H1 (cell line): ENCODE results near the gene IGSF5. TPM values are rescaled to one million over a fixed set of nuclear protein-coding genes. Genes with fewer than 3 reads are reported as not detected.

Source experiments
- CTCF ChIA-PET: fragments of 300-600 bp; sonication (Branson Sonifier 250); formaldehyde crosslinking; loops from one replicate; lab custom pipeline; 2021; ENCODE audit not compliant: partially characterized antibody; lab: Charles Lee
- POLR2A ChIA-PET: fragments of 300-600 bp; sonication (Branson Sonifier 250); formaldehyde crosslinking; loops from one replicate; lab custom pipeline; 2021; ENCODE audit warnings: inconsistent platforms; ENCODE audit not compliant: partially characterized antibody; lab: Charles Lee
- DNase-seq, 2 experiments: peaks; one replicate each; pipeline versions ENCODE4 v3.0.0 to v3.0.0-alpha.2; 2010 to 2022; ENCODE audit warnings: low spot score in 2 of 2, low read depth in 1 of 2, mixed read lengths in 1 of 2
- FAIRE-seq: peaks from 2 replicates; lab custom pipeline; 2011; peaks lifted over from hg19 to GRCh38; lab: Jason Lieb, UNC
- H2AFZ ChIP-seq: 2 replicates; pipeline ENCODE4 v1.8.1; 2012; ENCODE audit warnings: low read length, inconsistent platforms
- H2AK5ac ChIP-seq: 2 replicates; pipeline ENCODE4 v1.6.1; 2013; ENCODE audit warnings: low read depth, low read length
- H2BK120ac ChIP-seq: replicated peaks from 2 replicates; pipeline ENCODE3; 2013; ENCODE audit warnings: low read depth, low read length, inconsistent platforms
- H2BK12ac ChIP-seq: 2 replicates; pipeline ENCODE4 v1.6.1; 2013; ENCODE audit warnings: low read depth, low read length
- H2BK15ac ChIP-seq: 2 replicates; pipeline ENCODE4 v1.6.1; 2013; ENCODE audit warnings: low read length
- H2BK20ac ChIP-seq: 2 replicates; pipeline ENCODE4 v1.6.1; 2013; ENCODE audit warnings: low read length
- H2BK5ac ChIP-seq: 2 replicates; pipeline ENCODE4 v1.6.1; 2013; ENCODE audit warnings: low read depth, low read length
- H3K14ac ChIP-seq: 2 replicates; pipeline ENCODE4 v1.6.1; 2013; ENCODE audit warnings: inconsistent platforms; ENCODE audit not compliant: insufficient read length
- H3K18ac ChIP-seq: 2 replicates; pipeline ENCODE4 v1.6.1; 2013; ENCODE audit warnings: low read length; ENCODE audit errors: extremely low read depth
- H3K23ac ChIP-seq: 2 replicates; pipeline ENCODE4 v1.6.1; 2013; ENCODE audit warnings: inconsistent platforms; ENCODE audit not compliant: insufficient read length
- H3K23me2 ChIP-seq: 2 replicates; pipeline ENCODE4 v1.6.1; 2013; ENCODE audit warnings: low read depth, low read length
- H3K27ac ChIP-seq: 2 replicates; pipeline ENCODE4 v1.6.1; 2011; ENCODE audit warnings: low read depth, low read length, inconsistent platforms
- H3K27me3 ChIP-seq, 4 experiments: replicated peaks in 1 of 4; 1 replicate in 1 of 4; 2 replicates in 3 of 4; pipeline versions ENCODE4 v1.6.1 to v1.8.1; 2011 to 2013; ENCODE audit warnings: low read length in 3 of 4, mild to moderate bottlenecking in 3 of 4, inconsistent platforms in 2 of 4, mixed read lengths in 2 of 4, moderate library complexity in 1 of 4; ENCODE audit not compliant: control insufficient read depth in 3 of 4, insufficient read depth in 3 of 4; ENCODE audit errors: extremely low read depth in 1 of 4
- H3K36me3 ChIP-seq, 4 experiments: 2 replicates each; pipeline versions ENCODE4 v1.6.1 to v1.8.1; 2011 to 2013; ENCODE audit warnings: mild to moderate bottlenecking in 4 of 4, low read length in 3 of 4, moderate library complexity in 2 of 4, control low read depth in 1 of 4, inconsistent platforms in 1 of 4; ENCODE audit not compliant: insufficient read depth in 4 of 4, control insufficient read depth in 2 of 4
- H3K4ac ChIP-seq: replicated peaks from 2 replicates; pipeline ENCODE3; 2013; ENCODE audit warnings: low read length, low read depth, mixed read lengths, inconsistent platforms; ENCODE audit not compliant: insufficient read length
- H3K4me1 ChIP-seq, 4 experiments: replicated peaks in 1 of 4; 1 replicate in 1 of 4; 2 replicates in 3 of 4; pipeline versions ENCODE4 v1.6.1 to v1.8.1; 2011 to 2013; ENCODE audit warnings: low read length in 3 of 4, inconsistent platforms in 2 of 4, mixed read lengths in 1 of 4; ENCODE audit not compliant: insufficient read depth in 4 of 4, control insufficient read depth in 3 of 4
- H3K4me2 ChIP-seq, 2 experiments: 2 replicates each; pipeline versions ENCODE4 v1.6.1 to v1.8.1; 2011 to 2013; ENCODE audit warnings: low read depth in 2 of 2, low read length in 2 of 2, control low read depth in 1 of 2, inconsistent platforms in 1 of 2, mild to moderate bottlenecking in 1 of 2; ENCODE audit not compliant: insufficient read depth in 1 of 2
- H3K4me3 ChIP-seq, 4 experiments: fragments of 200-600, 300-600 bp in 1 of 4; sonication (generic), shearing (Covaris generic), sonication (Bioruptor Twin) in 1 of 4; 2 replicates each; pipeline versions ENCODE4 v1.5.1 to v1.8.1; 2011 to 2016; ENCODE audit warnings: low read length in 4 of 4, low read depth in 3 of 4, control low read depth in 2 of 4, inconsistent platforms in 2 of 4, mild to moderate bottlenecking in 2 of 4, mixed read lengths in 1 of 4, moderate library complexity in 1 of 4; ENCODE audit not compliant: insufficient read depth in 2 of 4; ENCODE audit errors: extremely low read depth in 1 of 4
- H3K56ac ChIP-seq: replicated peaks from 2 replicates; pipeline ENCODE3; 2013; ENCODE audit warnings: low read depth, mild to moderate bottlenecking, mixed read lengths, low read length, inconsistent platforms; ENCODE audit not compliant: insufficient read length
- H3K79me1 ChIP-seq: 2 replicates; pipeline ENCODE4 v1.6.1; 2013; ENCODE audit warnings: low read depth, low read length, control low read depth
- H3K79me2 ChIP-seq, 2 experiments: 2 replicates each; pipeline versions ENCODE4 v1.6.1 to v1.8.1; 2012 to 2013; ENCODE audit warnings: low read length in 2 of 2, mild to moderate bottlenecking in 2 of 2, inconsistent platforms in 1 of 2; ENCODE audit not compliant: insufficient read depth in 2 of 2, control insufficient read depth in 1 of 2
- H3K9ac ChIP-seq, 4 experiments: replicated peaks in 1 of 4; 1 replicate in 1 of 4; 2 replicates in 3 of 4; pipeline versions ENCODE4 v1.6.1 to v1.8.1; 2011 to 2013; ENCODE audit warnings: low read depth in 3 of 4, low read length in 3 of 4, control low read depth in 2 of 4, mild to moderate bottlenecking in 2 of 4, moderate library complexity in 2 of 4, inconsistent platforms in 1 of 4; ENCODE audit errors: extremely low read depth in 1 of 4
- H3K9me3 ChIP-seq, 2 experiments: 2 replicates each; pipeline versions ENCODE4 v1.6.1 to v1.8.1; 2012 to 2013; ENCODE audit warnings: mild to moderate bottlenecking in 2 of 2, moderate library complexity in 2 of 2, control low read depth in 1 of 2, inconsistent platforms in 1 of 2, low read depth in 1 of 2, low read length in 1 of 2, mixed read lengths in 1 of 2; ENCODE audit not compliant: insufficient read depth in 2 of 2
- H4K20me1 ChIP-seq, 2 experiments: replicated peaks in 1 of 2; 2 replicates each; pipeline versions ENCODE3 to v1.8.1; 2011 to 2013; ENCODE audit warnings: inconsistent platforms in 2 of 2, low read length in 2 of 2, mild to moderate bottlenecking in 1 of 2; ENCODE audit not compliant: insufficient read depth in 2 of 2, control insufficient read depth in 1 of 2
- H4K5ac ChIP-seq: 2 replicates; pipeline ENCODE4 v1.6.1; 2013; ENCODE audit warnings: low read length, low read depth, mixed read lengths, inconsistent platforms; ENCODE audit not compliant: insufficient read length
- H4K8ac ChIP-seq: 2 replicates; pipeline ENCODE4 v1.8.0; 2013; ENCODE audit warnings: mild to moderate bottlenecking, moderate library complexity, low read length, inconsistent platforms; ENCODE audit not compliant: insufficient read depth; ENCODE audit errors: extremely low read depth
- H4K91ac ChIP-seq: replicated peaks from 2 replicates; pipeline ENCODE3; 2013; ENCODE audit warnings: low read length, mixed read lengths, inconsistent platforms; ENCODE audit not compliant: insufficient read length
- BRCA1 ChIP-seq: IDR thresholded peaks from 2 replicates; pipeline ENCODE4 v1.6.1; 2012; ENCODE audit warnings: low read depth, low read length, improper control_type of control experiment
- CHD2 ChIP-seq: IDR thresholded peaks from 2 replicates; pipeline ENCODE4 v1.6.1; 2012; ENCODE audit warnings: low read length, improper control_type of control experiment
- EGR1 ChIP-seq: IDR thresholded peaks from 2 replicates; pipeline ENCODE4 v1.6.1; 2011; ENCODE audit warnings: low read depth, low read length, borderline replicate concordance
- GABPA ChIP-seq: IDR thresholded peaks from 2 replicates; pipeline ENCODE4 v1.6.1; 2011; ENCODE audit warnings: mild to moderate bottlenecking, low read length, moderate library complexity, borderline replicate concordance; ENCODE audit not compliant: insufficient read depth
- GTF2F1 ChIP-seq: IDR thresholded peaks from 2 replicates; pipeline ENCODE4 v1.6.1; 2012; ENCODE audit warnings: low read depth, low read length, improper control_type of control experiment, borderline replicate concordance
- JUN ChIP-seq: IDR thresholded peaks from 2 replicates; pipeline ENCODE4 v1.6.1; 2011; ENCODE audit warnings: low read depth, mild to moderate bottlenecking, improper control_type of control experiment, low read length
- JUND ChIP-seq: IDR thresholded peaks from 2 replicates; pipeline ENCODE4 v1.6.1; 2011; ENCODE audit warnings: mild to moderate bottlenecking, improper control_type of control experiment, low read length
- POLR2A ChIP-seq, 2 experiments: IDR thresholded peaks; 1 replicate in 1 of 2; 2 replicates in 1 of 2; pipeline ENCODE4 v1.6.1; 2011; ENCODE audit warnings: low read depth in 2 of 2, low read length in 2 of 2, mild to moderate bottlenecking in 2 of 2; ENCODE audit errors: control extremely low read depth in 1 of 2
- POU5F1 ChIP-seq: IDR thresholded peaks from 2 replicates; pipeline ENCODE4 v1.6.1; 2011; ENCODE audit warnings: low read depth, mild to moderate bottlenecking, low read length, moderate library complexity
- RNF2 ChIP-seq: fragments of 200-900, 300-1000 bp; sonication (generic); IDR thresholded peaks from 2 replicates; pipeline ENCODE4 v1.7.1; 2016; ENCODE audit warnings: borderline replicate concordance, low read depth, mild to moderate bottlenecking, antibody characterized with exemption, low read length; ENCODE audit not compliant: poor library complexity, severe bottlenecking; ENCODE audit errors: missing control alignments
- SAP30 ChIP-seq: fragments of 300-600 bp; sonication (generic); IDR thresholded peaks from 2 replicates; pipeline ENCODE4 v1.7.1; 2012; ENCODE audit warnings: low read length, moderate library complexity, mild to moderate bottlenecking, inconsistent platforms; ENCODE audit not compliant: insufficient read depth, insufficient replicate concordance
- SP2 ChIP-seq: IDR thresholded peaks from 2 replicates; pipeline ENCODE4 v1.6.1; 2012; ENCODE audit warnings: mild to moderate bottlenecking, low read length, inconsistent platforms
- SRF ChIP-seq: IDR thresholded peaks from 2 replicates; pipeline ENCODE4 v1.6.1; 2011; ENCODE audit warnings: mild to moderate bottlenecking, low read depth, low read length, moderate library complexity
- TBP ChIP-seq: IDR thresholded peaks from 2 replicates; pipeline ENCODE4 v1.6.1; 2011; ENCODE audit warnings: low read depth, low read length, improper control_type of control experiment
- WGBS, 2 experiments: shearing (Covaris generic) in 1 of 2; methylation state at CpG; one replicate each; pipeline versions ENCODE4 v1.1.6 to v1.1.7; 2013 to 2015; ENCODE audit warnings: low lambda C conversion rate in 2 of 2, mixed read lengths in 2 of 2, inconsistent platforms in 1 of 2, low coverage in 1 of 2, missing lambda C conversion rate in 1 of 2; ENCODE audit not compliant: insufficient replicate concordance in 2 of 2, insufficient coverage in 1 of 2, insufficient read length in 1 of 2; ENCODE audit errors: extremely low coverage in 1 of 2, missing lambda C conversion rate in 1 of 2; 5-methylcytosine and 5-hydroxymethylcytosine counted together
- polyA plus RNA-seq, 7 experiments: library from polyadenylated mRNA; depleted of rRNA in 3 of 7; stranded (reverse) in 5 of 7; unstranded in 2 of 7; fragments of >200 nt in 5 of 7; fragments of 200-250 nt in 2 of 7; gene quantifications; 1 replicate in 5 of 7; 2 replicates in 1 of 7; 4 replicates in 1 of 7; pipeline versions ENCODE4 v1.2.1 to v1.2.3, GENCODE V29; 2011 to 2013; ENCODE audit warnings: missing spikeins in 2 of 7, mixed read lengths in 2 of 7
- total RNA-seq: library from RNA; stranded (reverse); fragmentation: NEBNext Ultra II Directional; extraction: Animal tissue kit (Norgen Biotek cat#: 25700); gene quantifications from 2 replicates; pipeline ENCODE4 v1.2.1, GENCODE V29; 2021

The IGSF5 gene
- total and polyA plus RNA-seq, 2 of the 8 experiments (the other 6 are each of a cell fraction or from before 2014, with no cell fraction given): 4.4 to 5.4 TPM

DNA sequence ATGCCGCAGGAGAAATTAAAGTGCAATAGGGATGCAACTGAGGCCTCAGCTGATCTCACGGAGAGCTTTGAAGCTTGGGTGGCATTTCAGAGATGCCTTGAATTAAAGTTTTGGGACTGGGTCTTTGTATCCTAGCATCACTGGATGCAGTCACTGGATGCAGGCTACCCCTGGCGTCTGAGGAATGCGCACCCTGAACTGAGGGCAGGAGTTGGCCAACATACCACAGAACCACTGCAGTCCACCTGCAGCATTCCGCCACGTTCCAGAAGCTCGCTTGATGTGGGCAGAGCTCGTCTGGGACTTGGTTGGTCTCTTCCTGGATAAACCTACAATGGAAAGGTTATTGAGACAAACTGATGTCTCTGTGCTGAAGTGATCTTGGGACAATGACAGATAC is 34.1 kb upstream of the IGSF5 start:
- H3K4me1 ChIP-seq: peaks cover 3 to 14% (median 10%) of the 10 kb centered on the region in 4 experiments
- H3K23ac ChIP-seq: no peak overlapping the region
- H2AK5ac ChIP-seq: peak overlapping the region; percentile 71; the same call in 1 of the 2 replicates
- H3K23me2 ChIP-seq: peaks cover 3% of the 10 kb centered on the region; the same call in 1 of the 2 replicates
- no peak overlapping the region; the same call in 1 of the 2 replicates for H2BK12ac ChIP-seq
- FAIRE-seq (no peak), DNase-seq (no peak)
- no peak overlapping the region for H4K5ac ChIP-seq
- no peak overlapping the region for H3K18ac ChIP-seq
- H4K8ac ChIP-seq: no peak overlapping the region; the same call in 1 of the 2 replicates
- H2BK20ac ChIP-seq: no peak overlapping the region
- H4K91ac ChIP-seq: peak overlapping the region; percentile 82
- H3K14ac ChIP-seq: no peak overlapping the region
- H3K9me3 ChIP-seq: no peaks in the 10 kb centered on the region; a peak in 1 of 4 replicates
- no peak overlapping the region for H3K4ac ChIP-seq
- ChIA-PET CTCF (interaction anchor here (1.0 to 9.2 kb wide), 8 partner anchors 10 to 199 kb away, joined by 3 to 62 read pairs (median 4); no protein-coding TSS in a partner anchor), POLR2A (interaction anchor here (0.9 kb wide), 1 partner anchor 35 kb away, joined by 4 read pairs; no protein-coding TSS in a partner anchor)
- no peak overlapping the region for H3K56ac ChIP-seq
- H3K4me2 ChIP-seq: no peak overlapping the region
- no peaks in the 10 kb centered on the region for H3K79me2 ChIP-seq
- no peak overlapping the region for H3K9ac ChIP-seq
- H2BK15ac ChIP-seq: 0 out of 2 replicates have a peak overlapping the region, but pooled peaks have one; percentile 22
- H3K27ac ChIP-seq: no peak overlapping the region
- no peak overlapping the region for H3K4me3 ChIP-seq
- H2BK5ac ChIP-seq: no peak overlapping the region
- H3K79me1 ChIP-seq: no peaks in the 10 kb centered on the region; the same call in 1 of the 2 replicates
- no peaks in the 10 kb centered on the region for H4K20me1 ChIP-seq
- no peaks in the 10 kb centered on the region for H3K27me3 ChIP-seq
- H3K36me3 ChIP-seq: no peaks in the 10 kb centered on the region
- H2BK120ac ChIP-seq: no peak overlapping the region
- WGBS, 2 experiments: 87% methylated on average over 8 of the region's 8 CpGs; no CpG with 5 or more reads in 1 of the 2 experiments
- no peak overlapping the region for H2AFZ ChIP-seq
- TF ChIP-seq GABPA: no peak
- no peak for TF ChIP-seq BRCA1
- TF ChIP-seq POU5F1: no peak
- TF ChIP-seq POLR2A (IDR thresholded peaks at IDR 0.05; ENCODE audit: control extremely low read depth in 1 of 2, low read depth in 2 of 2, low read length in 2 of 2): no peak
- no peak for TF ChIP-seq EGR1
- TF ChIP-seq TBP: no peak
- no peak for TF ChIP-seq GTF2F1
- no peak for TF ChIP-seq JUN
- no peak for TF ChIP-seq JUND
- no peak for TF ChIP-seq RNF2
- no peak for TF ChIP-seq SAP30
- TF ChIP-seq SRF: no peak
- no peak for TF ChIP-seq CHD2
- TF ChIP-seq SP2: no peak
